ENCODE results near the gene DOCK2.

GRCh38 chr5:169814522-169814921 lies 177.4 kb downstream of the DOCK2 start:
- no peak for TF ChIP-seq POLR2A (IDR thresholded peaks at IDR 0.05)
- no peak for TF ChIP-seq CTCF (IDR thresholded peaks at IDR 0.05)
- TF ChIP-seq POLR2AphosphoS5 (IDR thresholded peaks at IDR 0.05): no peak
